ENCODE results near the gene SETMAR.

The SETMAR gene

GRCh38 chr3:4313606-4314293 lies 10.6 kb downstream of the SETMAR start:
- no peak overlapping the region for H3K4me3 ChIP-seq (ENCODE audit: low read depth, low read length)
- no peak for TF ChIP-seq CTCF (IDR thresholded peaks at IDR 0.05; ENCODE audit: low read depth, low read length)

DNA sequence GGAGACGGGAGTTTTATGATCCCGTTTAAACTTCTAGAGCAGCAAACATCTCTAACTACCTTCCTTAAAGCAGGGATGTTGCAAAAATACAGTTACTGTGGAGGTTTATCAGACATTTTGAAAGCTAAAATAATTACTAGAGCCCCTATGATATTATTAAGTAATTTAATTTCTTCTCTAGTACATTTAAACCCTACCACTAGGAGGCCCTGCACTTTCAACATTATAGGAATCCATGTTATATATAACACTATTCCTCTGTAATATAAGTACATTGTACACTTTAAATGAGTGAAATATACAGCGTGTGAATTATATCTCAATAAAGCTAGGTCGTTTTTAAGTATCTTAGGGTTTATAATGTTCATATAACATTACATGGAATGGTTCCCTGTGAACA lies 11.5 kb downstream of the SETMAR start:
- TF ChIP-seq CTCF (IDR thresholded peaks at IDR 0.05; ENCODE audit: low read depth, low read length): no peak
- no peak overlapping the region for H3K4me3 ChIP-seq (ENCODE audit: low read depth, low read length)

GRCh38 chr3:4320096-4320911 lies 17.1 kb downstream of the SETMAR start:
- no peak overlapping the region for H3K4me3 ChIP-seq (ENCODE audit: low read depth, low read length)
- no peak for TF ChIP-seq CTCF (IDR thresholded peaks at IDR 0.05; ENCODE audit: low read depth, low read length)

DNA sequence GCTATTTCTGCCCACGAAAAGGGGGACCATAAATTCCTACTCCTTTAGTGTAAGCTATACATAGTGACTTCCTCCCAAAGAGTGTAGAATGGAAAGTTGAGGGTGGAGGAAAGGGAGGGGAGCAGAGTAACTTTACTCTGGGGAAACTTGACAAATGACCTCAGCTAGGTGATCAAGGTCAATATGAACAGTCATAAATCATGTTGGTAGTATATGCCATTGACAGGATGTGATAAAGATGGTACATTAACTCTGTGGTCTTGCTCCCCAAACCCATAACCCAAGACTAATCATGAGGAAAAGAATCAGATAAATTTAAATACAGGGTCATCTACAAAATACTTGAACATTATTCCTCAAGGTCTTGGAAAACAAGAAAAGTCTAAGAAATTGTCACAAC lies 18.6 kb downstream of the SETMAR start:
- H3K4me3 ChIP-seq (ENCODE audit: low read depth, low read length): no peak overlapping the region
- no peak for TF ChIP-seq CTCF (IDR thresholded peaks at IDR 0.05; ENCODE audit: low read depth, low read length)

DNA sequence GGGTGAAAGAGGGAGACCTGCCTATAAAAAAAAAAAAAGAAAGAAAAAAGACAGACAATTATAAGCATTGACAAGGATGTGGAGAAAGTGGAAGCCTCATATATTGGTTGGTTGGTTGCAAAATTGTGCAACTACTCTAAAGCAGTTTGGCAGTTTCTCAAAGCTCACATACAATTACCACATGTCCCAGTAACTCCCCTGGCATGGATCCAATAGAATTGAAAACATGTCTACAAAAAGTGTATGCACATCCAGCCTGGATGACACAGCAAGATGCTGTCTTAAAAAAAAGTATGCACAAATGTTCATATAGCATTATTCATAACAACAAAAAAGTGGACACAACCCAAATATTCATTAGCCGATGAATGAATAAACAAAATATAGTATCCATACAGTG lies 19.5 kb downstream of the SETMAR start:
- TF ChIP-seq CTCF (IDR thresholded peaks at IDR 0.05; ENCODE audit: low read depth, low read length): no peak

GRCh38 chr3:4323246-4324027 lies 20.3 kb downstream of the SETMAR start:
- TF ChIP-seq CTCF (IDR thresholded peaks at IDR 0.05; ENCODE audit: low read depth, low read length): no peak
- H3K4me3 ChIP-seq (ENCODE audit: low read depth, low read length): no peak overlapping the region

More for the DNA sequence above, 19.5 kb downstream of the SETMAR start:
- no peak overlapping the region for H3K4me3 ChIP-seq (ENCODE audit: low read depth, low read length)

All from WI38 (cell line).